Kidney (tissue), 14 donors: Measurements from ENCODE around the gene GNAI1. TPM values are rescaled to one million over a fixed set of nuclear protein-coding genes. Genes with fewer than 3 reads are reported as not detected.

Experiments used
- DNase-seq, 5 donors: peaks; one replicate each; pipeline ENCODE4 v3.0.0-alpha.2; 2013 to 2020
- FAIRE-seq: peaks from 2 replicates; lab custom pipeline; 2012; peaks lifted over from hg19 to GRCh38; lab: Jason Lieb, UNC
- H3K27ac ChIP-seq, 2 donors: one replicate each; pipeline ENCODE4 v1.7.0; 2013; ENCODE audit warnings: low read depth in 2 of 2, low read length in 2 of 2, inconsistent platforms in 1 of 2
- H3K27me3 ChIP-seq: one replicate; pipeline ENCODE4 v1.7.1; 2013; ENCODE audit warnings: low read length, inconsistent platforms; ENCODE audit not compliant: control insufficient read depth, insufficient read depth
- H3K36me3 ChIP-seq, 3 donors: one replicate each; pipeline versions ENCODE4 v1.7.0 to v1.7.1; 2013; ENCODE audit warnings: low read length in 3 of 3, control low read depth in 1 of 3, inconsistent platforms in 1 of 3; ENCODE audit not compliant: insufficient read depth in 3 of 3, control insufficient read depth in 2 of 3
- H3K4me1 ChIP-seq, 3 donors: one replicate each; pipeline versions ENCODE4 v1.7.0 to v1.7.1; 2013; ENCODE audit warnings: low read length in 3 of 3, inconsistent platforms in 1 of 3, low read depth in 1 of 3; ENCODE audit not compliant: control insufficient read depth in 2 of 3, insufficient read depth in 2 of 3
- H3K4me3 ChIP-seq, 3 donors: one replicate each; pipeline versions ENCODE4 v1.7.0 to v1.8.1; 2013; ENCODE audit warnings: low read length in 3 of 3, control low read depth in 1 of 3, inconsistent platforms in 1 of 3
- H3K9ac ChIP-seq, 3 donors: one replicate each; pipeline versions ENCODE4 v1.7.0 to v1.7.1; 2013; ENCODE audit warnings: low read length in 3 of 3, control low read depth in 1 of 3, inconsistent platforms in 1 of 3
- H3K9me3 ChIP-seq, 3 donors: one replicate each; pipeline versions ENCODE4 v1.7.0 to v1.7.1; 2013; ENCODE audit warnings: low read length in 3 of 3, control low read depth in 1 of 3, inconsistent platforms in 1 of 3; ENCODE audit not compliant: control insufficient read depth in 2 of 3, insufficient read depth in 1 of 3
- CTCF ChIP-seq: IDR thresholded peaks from 3 replicates; pipeline ENCODE4 v1.5.1; 2012; ENCODE audit warnings: mild to moderate bottlenecking, moderate library complexity, borderline replicate concordance; ENCODE audit not compliant: insufficient read depth; ENCODE audit errors: extremely low read depth
- intact Hi-C: fragments of 100-400 bp; cut with DNase I; formaldehyde crosslinking; loops from one replicate; pipeline ENCODE4 v1.11.1; 2022
- polyA plus RNA-seq: library from polyadenylated mRNA; stranded (reverse); fragments of 350-450 nt; fragmentation: Illumina TruSeq; extraction: RNeasy Lipid Tissue Mini Kit (QIAGEN cat#74804); gene quantifications from one replicate; pipeline ENCODE4 v1.2.3, GENCODE V29; 2014; ENCODE audit warnings: low read depth, low replicate concordance; ENCODE audit not compliant: insufficient read depth
- total RNA-seq: library from RNA; stranded (reverse); fragmentation: NEBNext Ultra II Directional; extraction: Animal tissue kit (Norgen Biotek cat#: 25700); gene quantifications from one replicate; pipeline ENCODE4 v1.2.1, GENCODE V29; 2021
- donor health status: control.
- donor health status: control.
- donor health status: control.
- donor health status: control.
- donor health status: control.
- donor health status: DM: yes; HTN: yes; CAD: no.
- donor health status: Normal renal cell carcinoma (clear cell type).

Gene GNAI1
- total and polyA plus RNA-seq, 2 donors from 2014 or later = 41.9 to 105 TPM

GRCh38 chr7:80208700-80209099, 74.1 kb downstream of the GNAI1 start:
- H3K27ac ChIP-seq = no peak overlapping the region
- H3K9me3 ChIP-seq = no peaks in the 10 kb centered on the region
- FAIRE-seq (no peak), DNase-seq (no peak)
- H3K36me3 ChIP-seq = peaks cover 0 to 2% (median 0%) of the 10 kb centered on the region in 3 donors
- intact Hi-C loops = no loop called here
- H3K4me3 ChIP-seq = no peak overlapping the region
- H3K4me1 ChIP-seq = peaks cover 0 to 3% (median 0%) of the 10 kb centered on the region in 3 donors
- no peak overlapping the region for H3K9ac ChIP-seq
- no peaks in the 10 kb centered on the region for H3K27me3 ChIP-seq
- no peak for TF ChIP-seq CTCF

GRCh38 chr7:80210400-80210799, 75.8 kb downstream of the GNAI1 start:
- DNase-seq (peak in 2 of 5 donors; percentile 74 to 78), FAIRE-seq (no peak)
- H3K9me3 ChIP-seq = no peaks in the 10 kb centered on the region
- no peak overlapping the region for H3K4me3 ChIP-seq
- intact Hi-C loops = no loop called here
- no peak overlapping the region for H3K27ac ChIP-seq
- H3K4me1 ChIP-seq = peaks cover 0 to 3% (median 0%) of the 10 kb centered on the region in 3 donors
- H3K27me3 ChIP-seq = no peaks in the 10 kb centered on the region
- no peak for TF ChIP-seq CTCF
- peaks cover 0 to 2% (median 2%) of the 10 kb centered on the region in 3 donors for H3K36me3 ChIP-seq
- H3K9ac ChIP-seq = no peak overlapping the region

DNA sequence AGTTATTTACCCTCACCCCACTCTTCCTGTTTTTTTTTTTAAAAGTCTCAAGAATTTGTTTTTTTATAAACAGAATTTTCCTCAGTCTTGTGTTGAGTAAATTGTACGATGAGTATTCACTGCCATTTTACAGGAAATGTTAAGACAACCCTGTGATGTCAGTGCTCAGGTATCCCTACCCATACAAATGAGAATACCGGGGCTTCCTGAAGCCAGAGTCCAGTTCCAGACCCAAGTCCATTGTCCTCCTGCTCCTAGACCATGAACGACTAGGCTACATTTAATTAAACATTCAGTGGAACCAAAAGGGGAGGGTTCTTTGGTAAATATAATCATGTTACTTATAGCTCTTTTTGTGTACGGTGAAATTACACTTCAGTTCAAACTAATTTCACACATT, 79.2 kb downstream of the GNAI1 start:
- DNase-seq (peak in 1 of 5 donors; percentile 12), FAIRE-seq (no peak)
- H3K27me3 ChIP-seq = no peaks in the 10 kb centered on the region
- peaks cover 2 to 12% (median 2%) of the 10 kb centered on the region in 3 donors for H3K36me3 ChIP-seq
- TF ChIP-seq CTCF = no peak
- no peaks in the 10 kb centered on the region for H3K9me3 ChIP-seq
- H3K4me3 ChIP-seq = no peak overlapping the region
- intact Hi-C loops = no loop called here
- H3K9ac ChIP-seq = no peak overlapping the region
- no peak overlapping the region for H3K27ac ChIP-seq
- H3K4me1 ChIP-seq = peaks cover 0 to 3% (median 0%) of the 10 kb centered on the region in 3 donors

DNA sequence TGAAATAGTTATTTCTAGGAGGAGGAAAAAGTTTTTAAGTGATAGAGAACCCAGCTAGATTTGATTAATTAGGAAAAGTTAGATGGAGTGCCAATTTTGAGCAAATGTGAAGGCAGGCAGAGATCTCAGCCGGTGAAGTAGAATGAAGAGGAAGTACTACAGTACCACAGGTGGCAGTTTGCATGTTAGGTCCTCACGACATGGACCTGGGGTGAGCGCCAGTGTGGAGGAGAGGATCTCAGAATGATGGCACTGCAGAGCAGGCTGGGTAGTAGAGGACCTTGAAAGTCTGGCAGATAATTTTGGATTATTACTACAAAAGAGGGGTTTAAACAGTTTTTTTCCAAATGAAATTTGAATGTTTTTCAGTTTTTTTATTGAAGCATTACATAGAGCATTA, 81.1 kb downstream of the GNAI1 start:
- H3K4me3 ChIP-seq = no peak overlapping the region
- no peak overlapping the region for H3K27ac ChIP-seq
- H3K4me1 ChIP-seq = peaks cover 0 to 3% (median 0%) of the 10 kb centered on the region in 3 donors
- no peaks in the 10 kb centered on the region for H3K9me3 ChIP-seq
- no peak for FAIRE-seq
- no peak for DNase-seq
- intact Hi-C loops = no loop called here
- peaks cover 2 to 17% (median 2%) of the 10 kb centered on the region in 3 donors for H3K36me3 ChIP-seq
- no peak overlapping the region for H3K9ac ChIP-seq
- no peaks in the 10 kb centered on the region for H3K27me3 ChIP-seq
- no peak for TF ChIP-seq CTCF
